ENCODE measurements around the gene KIF22.
"Not testable (repeated sequence)": the region's sequence is repeated elsewhere in the genome, so short reads cannot be mapped to it uniquely, and the experiment has no call there.

KIF22 gene

DNA sequence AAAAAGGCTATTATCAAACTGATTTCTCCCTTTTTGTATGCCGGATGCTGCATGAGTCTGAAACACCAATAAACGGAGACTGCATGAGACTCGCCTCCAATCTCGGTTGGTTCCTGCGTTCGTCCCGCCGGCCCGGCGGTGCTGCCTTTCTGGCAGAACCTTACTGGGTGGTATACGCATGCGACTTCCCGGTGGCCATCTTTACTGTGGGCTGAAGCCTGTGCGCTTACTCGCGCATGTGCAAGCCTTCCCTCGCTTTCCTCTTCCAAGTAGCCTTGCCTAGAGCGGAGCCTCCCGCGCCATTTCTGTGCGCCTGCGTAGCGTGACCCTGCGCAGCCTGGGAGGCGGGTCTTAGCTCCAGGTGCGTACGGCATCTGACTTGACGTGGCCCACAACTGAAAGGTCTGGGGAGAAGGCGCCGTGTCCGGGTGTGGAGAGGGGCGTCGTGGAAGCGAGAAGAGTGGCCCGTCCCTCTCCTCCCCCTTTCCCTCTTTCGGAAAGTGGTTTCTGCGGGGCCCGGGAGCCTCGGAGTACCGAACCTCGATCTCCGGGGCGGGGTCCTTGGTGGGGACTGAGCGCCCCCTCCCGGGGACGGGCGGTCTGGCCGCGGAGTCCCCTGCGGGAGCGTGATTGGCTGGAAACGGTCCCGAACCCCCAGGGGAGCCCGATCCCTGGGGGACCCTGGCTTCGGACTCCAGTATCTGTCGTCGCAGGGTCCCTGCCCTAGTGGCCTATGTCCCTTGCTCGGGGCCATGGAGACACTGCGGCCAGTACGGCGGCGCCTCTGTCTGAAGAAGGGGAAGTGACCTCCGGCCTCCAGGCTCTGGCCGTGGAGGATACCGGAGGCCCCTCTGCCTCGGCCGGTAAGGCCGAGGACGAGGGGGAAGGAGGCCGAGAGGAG lies 25.5 kb downstream of the KIF22 start, which contains the start of gene PAGR1:
Gene PAGR1, plus strand, starts transcription at position 360 of the 901 bp plus-strand sequence. Its CDS starts 374 bp downstream, at position 734.
- peak; percentile 97 for DNase-seq

DNA sequence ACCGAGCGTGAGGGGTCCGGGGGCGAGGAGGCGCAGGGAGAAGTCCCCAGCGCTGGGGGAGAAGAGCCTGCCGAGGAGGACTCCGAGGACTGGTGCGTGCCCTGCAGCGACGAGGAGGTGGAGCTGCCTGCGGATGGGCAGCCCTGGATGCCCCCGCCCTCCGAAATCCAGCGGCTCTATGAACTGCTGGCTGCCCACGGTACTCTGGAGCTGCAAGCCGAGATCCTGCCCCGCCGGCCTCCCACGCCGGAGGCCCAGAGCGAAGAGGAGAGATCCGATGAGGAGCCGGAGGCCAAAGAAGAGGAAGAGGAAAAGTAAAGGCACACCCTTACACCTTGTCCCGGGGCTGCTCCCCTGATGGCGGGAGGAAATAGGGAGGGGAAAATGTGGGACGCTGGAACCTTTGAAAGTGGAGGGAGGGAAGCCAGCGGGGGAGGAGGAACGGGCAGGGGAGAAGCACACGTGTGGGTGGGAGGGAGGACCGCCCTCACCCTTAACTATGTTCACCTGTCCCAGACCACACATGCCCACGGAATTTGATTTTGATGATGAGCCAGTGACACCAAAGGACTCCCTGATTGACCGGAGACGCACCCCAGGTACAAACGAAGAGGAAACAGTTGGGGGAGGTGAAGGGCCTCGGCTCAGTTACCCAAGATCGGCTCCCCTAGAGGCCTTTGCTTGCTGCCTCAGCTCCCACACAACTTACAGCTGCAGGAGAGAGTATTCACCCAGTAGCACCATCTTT lies 26.3 kb downstream of the KIF22 start:
- DNase-seq: no peak

DNA sequence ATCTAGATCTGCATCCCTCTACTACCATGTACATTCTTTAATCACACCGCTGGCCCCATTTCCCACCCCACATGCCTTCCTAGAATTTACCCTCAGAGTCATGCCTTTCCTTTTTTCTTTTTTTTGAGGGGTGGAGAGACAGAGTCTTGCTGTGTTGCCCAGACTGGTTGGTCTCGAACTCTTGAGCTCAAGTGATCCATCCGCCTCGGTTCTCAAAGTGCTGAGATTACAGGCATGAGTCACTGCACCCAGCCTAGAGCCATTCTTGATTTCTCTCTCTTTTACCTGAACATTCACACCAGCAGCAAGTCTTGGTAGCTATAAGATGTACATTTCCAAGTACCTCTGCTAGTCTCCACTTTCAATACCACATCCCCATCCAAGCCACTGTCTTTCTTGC lies 27.5 kb downstream of the KIF22 start:
- DNase-seq: no peak

DNA sequence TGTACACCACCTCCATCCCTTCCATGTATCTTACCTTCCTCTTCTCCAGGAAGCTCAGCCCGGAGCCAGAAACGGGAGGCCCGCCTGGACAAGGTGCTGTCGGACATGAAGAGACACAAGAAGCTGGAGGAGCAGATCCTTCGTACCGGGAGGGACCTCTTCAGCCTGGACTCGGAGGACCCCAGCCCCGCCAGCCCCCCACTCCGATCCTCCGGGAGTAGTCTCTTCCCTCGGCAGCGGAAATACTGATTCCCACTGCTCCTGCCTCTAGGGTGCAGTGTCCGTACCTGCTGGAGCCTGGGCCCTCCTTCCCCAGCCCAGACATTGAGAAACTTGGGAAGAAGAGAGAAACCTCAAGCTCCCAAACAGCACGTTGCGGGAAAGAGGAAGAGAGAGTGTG lies 29.0 kb downstream of the KIF22 start:
- DNase-seq: no peak

DNA sequence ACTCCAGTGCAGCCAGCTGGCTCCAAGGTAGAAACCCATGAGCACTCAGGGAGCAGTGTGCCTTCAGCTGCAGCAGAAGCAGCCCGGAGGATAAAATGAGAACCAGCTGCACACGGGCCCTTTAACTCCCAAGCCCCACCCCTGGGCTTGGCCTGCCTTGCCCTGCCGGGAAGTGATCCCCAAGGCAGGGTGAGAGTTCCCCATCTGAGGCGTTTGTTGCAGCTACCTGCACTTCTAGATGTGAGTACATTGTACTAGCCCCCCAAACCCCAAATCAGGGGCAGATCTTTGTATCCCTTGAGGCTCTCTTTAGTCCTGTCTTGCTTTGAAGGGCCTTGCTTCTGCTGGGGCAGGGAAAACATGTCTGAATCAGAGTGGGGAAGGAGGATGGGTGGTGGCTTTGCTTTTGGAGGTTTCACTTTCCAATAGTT lies 29.7 kb downstream of the KIF22 start, which contains the start of gene MVP:
Gene MVP, plus strand, starts transcription at position 192 of the 431 bp plus-strand sequence. CDS start 10,088 bp downstream, outside the sequence.
- DNase-seq: no peak

DNA sequence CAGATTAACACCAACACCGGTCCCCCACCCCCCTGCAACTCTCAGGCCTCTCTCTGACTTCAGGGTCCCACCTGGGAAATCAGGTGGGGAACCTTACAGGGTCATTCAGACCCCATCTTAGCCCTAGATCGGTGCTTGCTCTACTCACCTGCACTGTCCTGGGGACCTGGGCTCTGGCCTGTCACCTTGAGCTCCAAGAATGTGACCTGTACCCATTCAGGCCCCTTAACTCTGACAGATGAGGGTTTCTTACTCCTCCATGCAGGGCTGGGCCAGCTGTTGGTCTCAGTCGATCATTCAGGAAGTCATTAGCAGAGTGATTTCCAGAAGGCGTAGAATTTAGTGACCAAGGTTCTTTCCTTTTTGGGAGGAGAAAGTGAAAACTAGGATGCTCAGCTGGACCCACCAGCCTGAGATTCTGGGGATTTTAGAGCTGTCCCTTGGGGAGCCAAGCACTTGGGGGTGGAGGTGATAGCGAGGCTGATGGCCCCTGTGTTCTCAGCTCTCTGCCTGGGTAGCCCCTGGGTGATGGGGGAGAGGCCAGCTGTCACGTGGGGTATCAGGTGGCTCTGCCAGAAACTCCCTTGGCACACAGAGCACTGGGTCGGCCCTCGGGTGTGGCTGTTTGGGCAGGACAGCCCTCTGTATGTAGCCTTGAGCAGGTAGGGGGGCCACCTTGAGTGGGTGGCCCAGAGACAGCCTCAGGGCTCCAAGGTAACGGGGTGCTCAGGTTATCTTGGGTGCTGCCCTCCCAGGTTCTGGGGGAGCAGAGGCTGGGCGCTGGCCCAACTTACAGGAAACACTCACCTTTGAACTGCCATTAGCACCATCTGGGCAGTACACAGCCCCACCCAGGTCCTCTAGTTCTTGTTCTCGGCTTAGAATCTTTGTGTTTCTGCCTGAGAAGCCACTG lies 30.4 kb downstream of the KIF22 start:
- DNase-seq: no peak

DNA sequence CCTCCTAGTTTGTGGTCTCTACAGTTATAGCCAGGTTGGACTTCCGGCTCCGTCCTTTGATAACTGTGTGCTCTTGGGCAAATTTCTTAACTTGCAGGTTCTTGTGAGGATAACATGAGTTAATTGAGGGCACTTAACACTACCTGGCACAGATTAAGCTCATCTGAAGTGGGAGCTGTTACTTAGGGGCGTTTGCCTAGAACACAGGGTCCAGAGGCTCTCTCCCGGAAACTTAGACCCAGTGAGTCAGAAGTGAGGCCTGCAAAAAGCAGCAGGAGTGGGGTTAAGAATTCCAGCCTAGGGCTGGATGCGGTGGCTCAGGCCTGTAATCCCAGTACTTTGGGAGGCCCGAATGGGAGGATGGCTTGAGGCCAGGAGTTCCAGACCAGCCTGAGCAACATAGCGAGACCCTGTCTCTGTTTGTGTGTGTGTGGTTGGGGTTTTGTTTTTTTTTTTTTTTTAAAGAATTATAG lies 31.1 kb downstream of the KIF22 start:
- no peak for DNase-seq

DNA sequence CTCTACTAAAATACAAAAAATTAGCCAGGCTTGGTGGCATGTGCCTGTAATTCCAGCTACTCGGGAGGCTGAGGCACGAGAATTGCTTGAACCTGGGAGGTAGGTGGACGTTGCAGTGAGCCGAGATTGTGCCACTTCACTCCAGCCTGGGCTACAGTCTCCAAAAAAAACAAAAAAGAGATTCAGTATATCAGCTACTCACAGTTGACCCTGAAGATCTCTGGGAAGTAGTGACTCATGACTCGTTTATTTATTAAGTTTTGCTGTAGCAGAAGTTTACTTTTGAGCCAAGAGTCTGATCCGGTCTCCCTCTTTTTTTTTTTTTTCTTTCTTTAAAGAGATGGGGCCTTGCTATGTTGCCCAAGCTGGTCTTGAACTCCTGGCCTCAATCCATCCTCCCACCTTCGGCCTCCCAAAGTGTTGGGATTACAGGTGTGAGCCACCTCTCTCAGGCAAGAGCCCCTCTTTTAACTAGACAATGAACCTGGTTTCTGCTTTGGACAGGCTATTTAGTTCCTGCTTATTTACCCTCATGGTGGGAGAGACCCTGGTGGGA lies 34.1 kb downstream of the KIF22 start:
- DNase-seq: no peak

DNA sequence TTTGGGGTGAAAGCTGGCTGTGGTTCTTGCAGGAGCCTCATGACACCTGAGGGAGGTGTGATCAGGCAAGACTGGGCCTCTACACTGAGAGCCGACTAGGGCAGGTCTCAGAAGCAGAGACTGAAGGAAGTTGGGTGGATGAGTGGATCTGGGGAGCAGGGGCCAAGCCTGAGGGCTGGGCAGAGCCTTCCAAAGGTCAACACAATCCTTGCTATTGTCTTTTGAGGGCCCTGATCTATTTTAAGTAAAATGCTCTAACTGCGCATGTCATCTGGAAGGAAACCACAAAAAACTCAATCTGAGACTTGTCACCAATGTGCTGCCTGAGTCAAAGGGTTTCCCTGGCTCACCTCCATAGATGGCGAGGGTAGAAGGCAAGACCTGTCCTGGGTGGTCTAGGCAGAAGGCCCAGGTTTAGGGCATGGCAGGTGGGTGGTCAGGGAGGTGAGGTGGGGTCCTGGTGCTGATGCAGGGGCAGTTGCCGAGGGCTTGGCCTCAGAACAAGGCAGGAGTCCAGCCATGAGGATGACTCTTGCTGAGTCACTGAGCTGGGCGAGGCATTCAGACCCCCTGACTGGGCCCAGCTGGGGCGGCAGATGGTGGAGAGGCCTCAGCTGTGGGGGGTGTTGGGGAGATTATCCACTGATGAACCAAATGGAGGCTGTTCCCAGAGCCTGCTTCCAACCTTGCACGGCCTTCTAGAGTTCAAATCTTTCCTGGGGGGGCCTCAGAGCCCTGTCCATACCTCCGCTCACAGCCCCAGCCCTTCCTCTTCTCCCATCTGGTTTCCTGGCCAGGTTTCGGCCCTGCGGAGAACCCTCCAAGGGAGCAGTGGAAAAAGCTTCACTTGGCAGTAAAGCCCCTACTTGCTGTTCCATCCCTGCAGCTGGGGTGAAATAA lies 34.8 kb downstream of the KIF22 start:
- DNase-seq: no peak

DNA sequence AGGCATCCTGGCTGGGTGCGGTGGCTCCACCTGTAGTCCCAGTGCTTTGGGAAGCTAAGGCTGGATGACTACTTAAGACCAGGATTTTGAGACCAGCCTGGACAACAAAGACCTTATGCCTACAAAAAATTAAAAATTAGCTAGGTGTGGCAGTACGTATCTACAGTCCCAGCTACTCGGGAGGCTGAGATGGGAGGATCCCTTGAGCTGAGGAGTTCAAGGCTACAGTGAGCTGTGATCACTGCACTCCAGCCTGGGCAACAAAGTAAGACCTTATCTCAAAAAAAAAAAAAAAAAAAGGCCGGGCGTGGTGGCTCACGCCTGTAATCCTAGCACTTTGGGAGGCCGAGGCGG lies 35.8 kb downstream of the KIF22 start:
- DNase-seq: no peak

DNA sequence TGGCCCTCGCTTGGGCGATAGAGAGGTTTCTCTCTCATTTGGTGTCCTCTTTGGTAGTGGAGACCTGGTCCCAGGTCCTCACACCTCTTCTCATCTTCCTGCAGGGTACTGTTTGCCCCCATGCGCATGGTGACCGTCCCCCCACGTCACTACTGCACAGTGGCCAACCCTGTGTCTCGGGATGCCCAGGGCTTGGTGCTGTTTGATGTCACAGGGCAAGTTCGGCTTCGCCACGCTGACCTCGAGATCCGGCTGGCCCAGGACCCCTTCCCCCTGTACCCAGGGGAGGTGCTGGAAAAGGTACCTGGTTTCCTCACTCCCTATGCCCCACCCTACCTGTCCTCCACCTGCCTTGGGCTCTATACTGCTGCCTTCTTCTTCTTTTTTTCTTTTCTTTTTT lies 40.2 kb downstream of the KIF22 start:
- no peak for DNase-seq

DNA sequence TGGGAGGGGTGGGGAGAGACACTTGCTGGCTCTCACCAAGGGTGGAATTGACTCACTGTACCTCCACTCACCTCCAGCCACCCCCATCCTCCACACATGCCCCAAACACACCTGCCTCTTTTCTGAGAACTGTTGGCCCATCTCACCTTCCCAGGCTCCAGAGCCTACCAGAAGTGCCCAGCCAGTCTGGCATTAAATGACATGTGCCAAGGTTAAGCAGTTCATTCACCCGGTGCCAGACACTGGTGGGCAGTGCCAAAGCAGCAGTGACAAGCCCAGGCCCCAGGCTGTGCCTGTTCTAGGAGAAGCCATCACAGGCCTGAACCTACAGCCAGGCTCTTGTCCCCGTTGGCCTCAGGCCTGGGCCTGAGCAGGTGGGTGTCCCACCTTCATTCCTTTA lies 40.9 kb downstream of the KIF22 start:
- no peak for DNase-seq

DNA sequence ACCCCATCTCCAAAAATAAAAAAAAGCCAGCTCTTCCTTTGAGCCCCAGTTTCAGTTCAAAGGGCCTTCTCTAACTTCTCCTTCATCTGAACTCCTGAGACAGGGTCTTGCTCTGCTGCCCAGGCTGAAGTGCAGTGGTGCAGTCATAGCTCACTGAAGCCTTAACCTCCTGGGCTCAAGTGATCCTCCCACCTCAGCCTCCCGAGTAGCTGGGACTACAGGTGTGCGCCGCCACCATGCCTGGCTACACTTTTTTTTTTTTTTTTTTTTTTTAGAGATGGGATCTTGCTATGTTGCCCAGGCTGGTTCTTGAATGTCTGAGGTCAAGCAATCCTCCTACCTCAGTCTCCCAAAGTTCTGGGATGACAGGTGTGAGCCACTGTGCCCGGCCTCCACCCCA lies 42.7 kb downstream of the KIF22 start:
- DNase-seq: not testable (repeated sequence)

DNA sequence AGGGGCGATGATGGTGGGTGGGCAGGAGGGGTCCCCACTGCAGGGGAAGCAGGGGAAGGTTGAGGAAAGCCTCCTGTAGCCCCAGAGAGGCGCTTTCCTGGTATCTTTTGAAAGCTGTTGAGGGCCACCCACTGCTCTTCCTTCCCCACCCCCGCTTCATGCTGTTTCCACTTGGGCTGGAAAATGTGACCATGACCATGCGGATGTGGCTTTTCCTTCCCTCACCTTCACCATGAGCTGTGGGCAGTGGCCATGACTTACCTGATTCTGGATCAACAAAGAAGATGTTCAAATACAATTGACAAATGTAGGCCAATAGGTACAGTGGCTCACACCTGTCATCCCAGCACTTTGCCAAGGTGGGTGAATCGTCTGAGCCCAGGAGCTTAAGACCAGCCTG lies 43.5 kb downstream of the KIF22 start:
- DNase-seq: no peak

DNA sequence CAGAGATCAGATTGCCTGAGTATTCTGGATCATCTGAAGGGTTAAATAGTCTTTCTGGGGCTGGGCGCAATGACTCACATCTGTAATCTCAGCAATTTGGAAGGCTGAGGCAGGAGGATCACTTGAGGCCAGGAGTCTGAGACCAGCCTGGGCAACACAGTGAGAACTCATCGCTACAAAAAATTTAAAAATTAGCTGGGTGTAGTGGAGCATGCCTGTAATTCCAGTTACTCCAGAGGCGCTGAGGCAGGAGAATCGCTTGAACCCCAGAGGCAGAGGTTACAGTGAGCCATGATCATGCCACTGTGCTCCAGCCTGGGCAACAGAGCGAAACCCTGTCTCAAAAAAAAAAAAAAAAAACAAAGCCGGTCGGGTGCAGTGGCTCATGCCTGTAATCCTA lies 45.4 kb downstream of the KIF22 start:
- DNase-seq: no peak

DNA sequence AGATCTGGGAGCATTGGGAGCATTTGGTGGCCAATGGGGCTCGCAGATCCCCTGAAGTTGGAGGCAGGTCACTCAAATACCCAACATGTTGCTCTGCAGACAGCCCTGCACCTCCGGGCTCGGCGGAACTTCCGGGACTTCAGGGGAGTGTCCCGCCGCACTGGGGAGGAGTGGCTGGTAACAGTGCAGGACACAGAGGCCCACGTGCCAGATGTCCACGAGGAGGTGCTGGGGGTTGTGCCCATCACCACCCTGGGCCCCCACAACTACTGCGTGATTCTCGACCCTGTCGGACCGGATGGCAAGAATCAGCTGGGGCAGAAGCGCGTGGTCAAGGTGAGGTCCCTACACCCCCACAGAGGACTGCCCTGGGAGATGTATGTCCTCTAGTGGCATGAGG lies 46.1 kb downstream of the KIF22 start:
- DNase-seq: no peak

DNA sequence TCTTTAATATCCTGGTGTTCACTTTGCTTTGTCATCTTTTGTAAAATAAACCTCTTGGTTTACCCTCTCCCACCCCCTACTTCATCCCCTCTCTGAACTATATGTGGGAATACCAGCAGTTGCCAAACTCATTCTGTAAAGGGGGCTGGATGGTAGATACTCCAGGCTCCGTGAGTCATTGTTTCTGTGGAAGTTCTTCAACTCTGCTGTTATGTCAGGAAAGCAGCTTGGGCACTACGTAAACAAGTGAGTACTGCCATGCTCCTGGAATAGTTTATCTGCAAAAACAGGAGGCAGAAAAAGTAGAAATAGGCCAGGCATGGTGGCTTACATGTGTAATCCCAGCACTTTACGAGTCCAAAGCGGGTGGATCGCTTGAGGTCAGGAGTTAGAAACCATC lies 47.3 kb downstream of the KIF22 start:
- DNase-seq: no peak

DNA sequence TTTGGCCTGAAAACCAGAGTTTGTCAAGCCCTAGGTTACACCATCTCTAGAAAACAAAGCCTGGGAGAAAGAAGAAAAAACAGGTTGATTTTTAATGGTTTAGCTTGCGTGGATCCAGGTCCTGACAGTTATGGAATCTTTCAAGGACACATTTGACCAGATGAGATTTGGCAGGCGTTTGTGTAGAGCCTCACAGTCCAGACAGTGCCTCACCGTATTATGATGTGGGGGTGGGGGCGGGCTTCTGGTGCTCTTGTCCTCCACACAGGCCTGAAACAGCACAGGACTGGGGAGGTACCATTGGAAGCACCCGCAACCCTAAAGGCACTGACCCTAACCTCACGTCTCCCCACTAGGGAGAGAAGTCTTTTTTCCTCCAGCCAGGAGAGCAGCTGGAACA lies 49.3 kb downstream of the KIF22 start:
- no peak for DNase-seq

DNA sequence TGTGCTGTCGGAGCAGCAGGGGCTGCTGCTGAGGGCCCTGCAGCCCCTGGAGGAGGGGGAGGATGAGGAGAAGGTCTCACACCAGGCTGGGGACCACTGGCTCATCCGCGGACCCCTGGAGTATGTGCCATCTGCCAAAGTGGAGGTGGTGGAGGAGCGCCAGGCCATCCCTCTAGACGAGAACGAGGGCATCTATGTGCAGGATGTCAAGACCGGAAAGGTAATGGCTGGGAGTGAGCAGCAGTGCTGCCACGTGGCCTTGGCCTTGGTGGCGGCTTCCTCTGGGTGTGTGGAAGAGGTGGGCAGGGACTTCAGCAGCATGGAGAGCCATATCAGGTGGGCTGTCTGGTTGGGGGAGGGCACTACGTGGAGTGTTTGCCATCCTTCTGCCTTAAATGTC lies 49.7 kb downstream of the KIF22 start:
- DNase-seq: no peak

DNA sequence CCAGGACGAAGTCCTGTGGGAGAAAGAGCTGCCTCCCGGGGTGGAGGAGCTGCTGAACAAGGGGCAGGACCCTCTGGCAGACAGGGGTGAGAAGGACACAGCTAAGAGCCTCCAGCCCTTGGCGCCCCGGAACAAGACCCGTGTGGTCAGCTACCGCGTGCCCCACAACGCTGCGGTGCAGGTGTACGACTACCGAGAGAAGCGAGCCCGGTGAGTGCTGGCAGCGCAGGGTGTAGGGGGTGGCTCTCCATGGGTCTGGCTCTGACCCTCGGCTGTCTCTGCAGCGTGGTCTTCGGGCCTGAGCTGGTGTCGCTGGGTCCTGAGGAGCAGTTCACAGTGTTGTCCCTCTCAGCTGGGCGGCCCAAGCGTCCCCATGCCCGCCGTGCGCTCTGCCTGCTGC lies 51.1 kb downstream of the KIF22 start:
- DNase-seq: no peak

DNA sequence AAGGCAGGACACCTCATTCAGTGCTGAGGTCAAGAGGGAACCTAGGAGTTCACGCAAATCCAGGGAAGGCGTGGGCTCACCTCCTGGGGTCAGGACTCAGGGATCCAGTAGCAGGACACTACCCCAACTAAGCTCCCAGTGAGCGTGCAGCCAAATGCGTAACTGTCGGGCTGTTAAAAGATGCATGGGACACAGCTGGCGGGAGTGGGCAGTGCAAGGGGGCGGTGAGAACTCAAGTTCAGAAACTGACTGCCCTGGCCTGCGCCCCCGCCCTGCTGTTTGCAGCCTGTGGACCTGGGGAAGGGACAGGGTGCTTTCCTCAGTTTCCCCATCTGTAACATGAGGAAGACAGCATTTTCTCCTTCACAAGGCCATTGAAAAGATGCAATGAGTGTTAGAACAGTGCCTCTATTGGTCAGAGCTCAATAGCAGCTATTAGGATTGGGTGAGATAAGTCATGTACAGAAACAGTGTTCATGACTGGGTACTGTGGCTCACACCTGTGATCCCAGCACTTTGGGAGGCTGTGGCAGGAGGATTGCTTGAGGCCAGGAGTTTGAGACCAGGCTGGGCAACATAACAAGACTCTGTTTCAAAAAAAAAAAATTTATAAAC lies 52.3 kb downstream of the KIF22 start:
- no peak for DNase-seq
